Liver (tissue), 9 donors: ENCODE data around the gene DRC1. TPM values are rescaled to one million over a fixed set of nuclear protein-coding genes. Genes with fewer than 3 reads are reported as not detected.

ENCODE experiments used
- DNase-seq: peaks from one replicate; pipeline ENCODE4 v3.0.0-alpha.2; 2017; ENCODE audit warnings: low spot score
- H3K27ac ChIP-seq, 2 donors: one replicate each; pipeline ENCODE4 v1.7.0; 2013; ENCODE audit warnings: inconsistent platforms in 2 of 2, low read length in 2 of 2, control low read depth in 1 of 2, low read depth in 1 of 2, mild to moderate bottlenecking in 1 of 2
- H3K27me3 ChIP-seq, 4 donors: one replicate each; pipeline versions ENCODE4 v1.6.1 to v1.7.0; 2013; ENCODE audit warnings: low read length in 3 of 4, inconsistent platforms in 1 of 4, mild to moderate bottlenecking in 1 of 4, moderate library complexity in 1 of 4; ENCODE audit not compliant: control insufficient read depth in 4 of 4, insufficient read depth in 4 of 4
- H3K36me3 ChIP-seq, 4 donors: one replicate each; pipeline versions ENCODE4 v1.6.1 to v1.7.0; 2013; ENCODE audit warnings: low read length in 3 of 4, mild to moderate bottlenecking in 3 of 4, low read depth in 1 of 4, moderate library complexity in 1 of 4; ENCODE audit not compliant: control insufficient read depth in 4 of 4, insufficient read depth in 3 of 4
- H3K4me1 ChIP-seq, 4 donors: one replicate each; pipeline versions ENCODE4 v1.6.1 to v1.7.0; 2013; ENCODE audit warnings: low read length in 3 of 4, mild to moderate bottlenecking in 3 of 4, moderate library complexity in 1 of 4; ENCODE audit not compliant: control insufficient read depth in 4 of 4, insufficient read depth in 4 of 4
- H3K4me3 ChIP-seq, 3 donors: one replicate each; pipeline versions ENCODE4 v1.6.1 to v1.7.0; 2013; ENCODE audit warnings: low read length in 3 of 3, control low read depth in 1 of 3, low read depth in 1 of 3, mild to moderate bottlenecking in 1 of 3
- H3K9ac ChIP-seq, 2 donors: one replicate each; pipeline ENCODE4 v1.7.0; 2013; ENCODE audit warnings: low read length in 2 of 2, mild to moderate bottlenecking in 2 of 2, moderate library complexity in 2 of 2, control low read depth in 1 of 2, low read depth in 1 of 2
- H3K9me3 ChIP-seq, 4 donors: one replicate each; pipeline versions ENCODE4 v1.6.1 to v1.7.0; 2013; ENCODE audit warnings: low read length in 3 of 4; ENCODE audit not compliant: control insufficient read depth in 4 of 4
- ATF3 ChIP-seq: IDR thresholded peaks from 2 replicates; pipeline ENCODE4 v1.6.1; 2016; ENCODE audit warnings: antibody characterized with exemption
- CTCF ChIP-seq: fragments of 150-350 bp; IDR thresholded peaks from 2 replicates; pipeline ENCODE4 v1.5.1; 2017; ENCODE audit warnings: improper control_type of control experiment, low read depth, low read length; ENCODE audit not compliant: missing input control
- EGR1 ChIP-seq, 2 donors: IDR thresholded peaks; 2 replicates each; pipeline ENCODE4 v1.6.1; 2016 to 2018; ENCODE audit warnings: antibody characterized with exemption in 2 of 2, low read depth in 2 of 2
- FOXA2 ChIP-seq: IDR thresholded peaks from 2 replicates; pipeline ENCODE4 v1.6.1; 2016; ENCODE audit warnings: antibody characterized with exemption
- GABPA ChIP-seq, 2 donors: IDR thresholded peaks in 1 of 2; conservative IDR thresholded peaks in 1 of 2; 2 replicates each; pipeline ENCODE4 v1.6.1; 2016; ENCODE audit warnings: antibody characterized with exemption in 2 of 2, mild to moderate bottlenecking in 1 of 2, moderate library complexity in 1 of 2
- HNF4A ChIP-seq, 2 donors: conservative IDR thresholded peaks; 2 replicates each; pipeline ENCODE4 v1.6.1; 2016; ENCODE audit warnings: antibody characterized with exemption in 2 of 2, mild to moderate bottlenecking in 2 of 2
- HNF4G ChIP-seq: IDR thresholded peaks from 2 replicates; pipeline ENCODE4 v1.6.1; 2016; ENCODE audit warnings: antibody characterized with exemption
- JUND ChIP-seq, 2 donors: IDR thresholded peaks; 2 replicates each; pipeline ENCODE4 v1.6.1; 2016; ENCODE audit warnings: antibody characterized with exemption in 2 of 2
- MAX ChIP-seq: IDR thresholded peaks from 2 replicates; pipeline ENCODE4 v1.6.1; 2016; ENCODE audit warnings: antibody characterized with exemption
- RAD21 ChIP-seq, 2 donors: IDR thresholded peaks; 2 replicates each; pipeline ENCODE4 v1.6.1; 2016; ENCODE audit warnings: antibody characterized with exemption in 2 of 2, mild to moderate bottlenecking in 2 of 2
- REST ChIP-seq: IDR thresholded peaks from 2 replicates; pipeline ENCODE4 v1.6.1; 2016; ENCODE audit warnings: antibody characterized with exemption, mild to moderate bottlenecking
- RXRA ChIP-seq, 2 donors: IDR thresholded peaks; 2 replicates each; pipeline ENCODE4 v1.6.1; 2017 to 2018; ENCODE audit warnings: antibody characterized with exemption in 2 of 2, mild to moderate bottlenecking in 1 of 2
- SP1 ChIP-seq: IDR thresholded peaks from 2 replicates; pipeline ENCODE4 v1.6.1; 2018; ENCODE audit warnings: antibody characterized with exemption, mild to moderate bottlenecking
- TAF1 ChIP-seq: conservative IDR thresholded peaks from 2 replicates; pipeline ENCODE4 v1.6.1; 2016; ENCODE audit warnings: antibody characterized with exemption, mild to moderate bottlenecking
- YY1 ChIP-seq: IDR thresholded peaks from 2 replicates; pipeline ENCODE4 v1.6.1; 2016; ENCODE audit warnings: antibody characterized with exemption, mild to moderate bottlenecking
- ZBTB33 ChIP-seq: IDR thresholded peaks from 2 replicates; pipeline ENCODE4 v1.6.1; 2016; ENCODE audit warnings: antibody characterized with exemption
- whole genome bisulfite sequencing: extraction: QIAGEN DNeasy Blood & Tissue Kit; methylation state at CpG from one replicate; pipeline ENCODE4 v1.1.7; 2013; 5-methylcytosine and 5-hydroxymethylcytosine counted together
- polyA plus RNA-seq, 2 donors: library from polyadenylated mRNA; stranded (reverse) in 1 of 2; unstranded in 1 of 2; fragments of 200-250 nt in 1 of 2; fragments of >200 nt in 1 of 2; fragmentation: Nextera tagmentation in 1 of 2; extraction: Ambion mirVana in 1 of 2; gene quantifications; one replicate each; pipeline versions ENCODE4 v1.2.1 to v1.2.3, GENCODE V29; 2013 to 2015
- total RNA-seq, 2 donors: library from RNA; depleted of rRNA; stranded (reverse); fragments of >200 nt; gene quantifications; one replicate each; pipeline ENCODE4 v1.2.3, GENCODE V29; 2014
- donor health status: healthy.
- donor health status: healthy.
- donor health status: healthy.
- donor health status: healthy.
- donor health status: healthy.

The DRC1 gene
- total and polyA plus RNA-seq, 4 donors: 0.28 TPM; not detected in 3

- H3K27ac ChIP-seq: no peak overlapping the region
- no peaks in the 10 kb centered on the region for H3K9me3 ChIP-seq
- no peaks in the 10 kb centered on the region for H3K27me3 ChIP-seq
- no peaks in the 10 kb centered on the region for H3K36me3 ChIP-seq
- no peak overlapping the region for H3K9ac ChIP-seq
- peaks cover 0 to 14% (median 8%) of the 10 kb centered on the region in 4 donors for H3K4me1 ChIP-seq
- DNase-seq: no peak
- WGBS: 93% methylated on average over 8 of the region's 8 CpGs
- H3K4me3 ChIP-seq: no peak overlapping the region
- no peak for TF ChIP-seq ATF3
- no peak for TF ChIP-seq CTCF
- TF ChIP-seq HNF4A (conservative IDR thresholded peaks at IDR 0.05): no peak
- no peak for TF ChIP-seq SP1
- no peak for TF ChIP-seq REST
- TF ChIP-seq MAX: no peak
- TF ChIP-seq TAF1: no peak
- no peak for TF ChIP-seq EGR1 (IDR thresholded peaks at IDR 0.05; ENCODE audit: low read depth in 2 of 2)
- TF ChIP-seq RAD21 (IDR thresholded peaks at IDR 0.05): no peak
- TF ChIP-seq GABPA (IDR thresholded peaks at IDR 0.05 in 1 of 2, conservative IDR thresholded peaks at IDR 0.05 in 1 of 2): no peak
- no peak for TF ChIP-seq ZBTB33
- TF ChIP-seq JUND (IDR thresholded peaks at IDR 0.05): no peak
- TF ChIP-seq HNF4G: no peak
- TF ChIP-seq RXRA (IDR thresholded peaks at IDR 0.05): no peak
- no peak for TF ChIP-seq YY1
Observed at GRCh38 chr2:26494891-26495290, 93.2 kb downstream of the DRC1 start.

- no peak for DNase-seq
- Histone ChIP-seq H3K27ac (no peak overlapping the region), H3K4me1 (peaks cover 0 to 14% (median 8%) of the 10 kb centered on the region in 4 donors), H3K4me3 (no peak overlapping the region), H3K9me3 (no peaks in the 10 kb centered on the region), H3K9ac (no peak overlapping the region), H3K36me3 (no peaks in the 10 kb centered on the region), H3K27me3 (no peaks in the 10 kb centered on the region)
- TF ChIP-seq EGR1 (IDR thresholded peaks at IDR 0.05; ENCODE audit: low read depth in 2 of 2): no peak
- TF ChIP-seq FOXA2: no peak
- TF ChIP-seq MAX: no peak
- no peak for TF ChIP-seq HNF4A (conservative IDR thresholded peaks at IDR 0.05)
- 89% methylated on average over 8 of the region's 8 CpGs for WGBS
Observed at GRCh38 chr2:26495705-26496297, 94.1 kb downstream of the DRC1 start.
